GM12878 (cell line): ENCODE measurements around the gene ABCG4.
A peak's percentile ranks its signal among the peaks of the same experiment; 100 is the strongest.

Experiments used
- CEBPB ChIP-seq, 2 experiments: fragments of 150-350 bp in 1 of 2; IDR thresholded peaks; 2 replicates each; pipeline ENCODE4 v1.6.1; 2012 to 2014; ENCODE audit warnings: low read depth in 2 of 2, low read length in 2 of 2, borderline replicate concordance in 1 of 2, inconsistent platforms in 1 of 2
- EZH2 ChIP-seq: IDR thresholded peaks from 2 replicates; pipeline ENCODE4 v1.6.1; 2012; ENCODE audit warnings: low read depth, mild to moderate bottlenecking, control low read depth, inconsistent platforms, low read length, borderline replicate concordance; ENCODE audit not compliant: control insufficient read depth
- STAT3 ChIP-seq: IDR thresholded peaks from 2 replicates; pipeline ENCODE4 v1.6.1; 2011; ENCODE audit warnings: low read depth, low read length, improper control_type of control experiment
- TF ChIP-seq, protein P1 (sequence below), 3 experiments: IDR thresholded peaks in 2 of 3; conservative IDR thresholded peaks in 1 of 3; 2 replicates each; pipeline ENCODE4 v1.5.1; 2011; ENCODE audit warnings: low read depth in 3 of 3, low read length in 3 of 3, mild to moderate bottlenecking in 3 of 3, control low read depth in 2 of 3, moderate library complexity in 2 of 3, inconsistent platforms in 1 of 3, mixed read lengths in 1 of 3; ENCODE audit not compliant: control insufficient read depth in 2 of 3, insufficient read depth in 1 of 3; ENCODE audit errors: extremely low read depth in 1 of 3
- TF ChIP-seq, protein P2 (sequence below): fragments of 150-350 bp; IDR thresholded peaks from 2 replicates; pipeline ENCODE4 v1.6.1; 2016; ENCODE audit warnings: low read depth, low read length

GRCh38 chr11:119121008-119121810 is 27.6 kb upstream of the ABCG4 start, which contains the start of gene HINFP:
- TF ChIP-seq, protein P1, sequence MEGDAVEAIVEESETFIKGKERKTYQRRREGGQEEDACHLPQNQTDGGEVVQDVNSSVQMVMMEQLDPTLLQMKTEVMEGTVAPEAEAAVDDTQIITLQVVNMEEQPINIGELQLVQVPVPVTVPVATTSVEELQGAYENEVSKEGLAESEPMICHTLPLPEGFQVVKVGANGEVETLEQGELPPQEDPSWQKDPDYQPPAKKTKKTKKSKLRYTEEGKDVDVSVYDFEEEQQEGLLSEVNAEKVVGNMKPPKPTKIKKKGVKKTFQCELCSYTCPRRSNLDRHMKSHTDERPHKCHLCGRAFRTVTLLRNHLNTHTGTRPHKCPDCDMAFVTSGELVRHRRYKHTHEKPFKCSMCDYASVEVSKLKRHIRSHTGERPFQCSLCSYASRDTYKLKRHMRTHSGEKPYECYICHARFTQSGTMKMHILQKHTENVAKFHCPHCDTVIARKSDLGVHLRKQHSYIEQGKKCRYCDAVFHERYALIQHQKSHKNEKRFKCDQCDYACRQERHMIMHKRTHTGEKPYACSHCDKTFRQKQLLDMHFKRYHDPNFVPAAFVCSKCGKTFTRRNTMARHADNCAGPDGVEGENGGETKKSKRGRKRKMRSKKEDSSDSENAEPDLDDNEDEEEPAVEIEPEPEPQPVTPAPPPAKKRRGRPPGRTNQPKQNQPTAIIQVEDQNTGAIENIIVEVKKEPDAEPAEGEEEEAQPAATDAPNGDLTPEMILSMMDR (IDR thresholded peaks at IDR 0.05 in 2 of 3, conservative IDR thresholded peaks at IDR 0.05 in 1 of 3; ENCODE audit: control insufficient read depth in 2 of 3, extremely low read depth in 1 of 3, insufficient read depth in 1 of 3, low read depth in 3 of 3, low read length in 3 of 3): no peak
- no peak for TF ChIP-seq EZH2
- TF ChIP-seq, protein P2, sequence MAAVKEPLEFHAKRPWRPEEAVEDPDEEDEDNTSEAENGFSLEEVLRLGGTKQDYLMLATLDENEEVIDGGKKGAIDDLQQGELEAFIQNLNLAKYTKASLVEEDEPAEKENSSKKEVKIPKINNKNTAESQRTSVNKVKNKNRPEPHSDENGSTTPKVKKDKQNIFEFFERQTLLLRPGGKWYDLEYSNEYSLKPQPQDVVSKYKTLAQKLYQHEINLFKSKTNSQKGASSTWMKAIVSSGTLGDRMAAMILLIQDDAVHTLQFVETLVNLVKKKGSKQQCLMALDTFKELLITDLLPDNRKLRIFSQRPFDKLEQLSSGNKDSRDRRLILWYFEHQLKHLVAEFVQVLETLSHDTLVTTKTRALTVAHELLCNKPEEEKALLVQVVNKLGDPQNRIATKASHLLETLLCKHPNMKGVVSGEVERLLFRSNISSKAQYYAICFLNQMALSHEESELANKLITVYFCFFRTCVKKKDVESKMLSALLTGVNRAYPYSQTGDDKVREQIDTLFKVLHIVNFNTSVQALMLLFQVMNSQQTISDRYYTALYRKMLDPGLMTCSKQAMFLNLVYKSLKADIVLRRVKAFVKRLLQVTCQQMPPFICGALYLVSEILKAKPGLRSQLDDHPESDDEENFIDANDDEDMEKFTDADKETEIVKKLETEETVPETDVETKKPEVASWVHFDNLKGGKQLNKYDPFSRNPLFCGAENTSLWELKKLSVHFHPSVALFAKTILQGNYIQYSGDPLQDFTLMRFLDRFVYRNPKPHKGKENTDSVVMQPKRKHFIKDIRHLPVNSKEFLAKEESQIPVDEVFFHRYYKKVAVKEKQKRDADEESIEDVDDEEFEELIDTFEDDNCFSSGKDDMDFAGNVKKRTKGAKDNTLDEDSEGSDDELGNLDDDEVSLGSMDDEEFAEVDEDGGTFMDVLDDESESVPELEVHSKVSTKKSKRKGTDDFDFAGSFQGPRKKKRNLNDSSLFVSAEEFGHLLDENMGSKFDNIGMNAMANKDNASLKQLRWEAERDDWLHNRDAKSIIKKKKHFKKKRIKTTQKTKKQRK: peak; percentile 58
- no peak for TF ChIP-seq CEBPB (IDR thresholded peaks at IDR 0.05; ENCODE audit: borderline replicate concordance in 1 of 2, low read depth in 2 of 2, low read length in 2 of 2)
- no peak for TF ChIP-seq STAT3
